IPS-NIHi7 (cell line): ENCODE measurements around the gene SPEF1.

ENCODE experiments used
- DNase-seq: peaks from one replicate; pipeline ENCODE4 v3.0.0; 2012; ENCODE audit warnings: mixed read lengths; ENCODE audit errors: extremely low spot score

The SPEF1 gene

DNA sequence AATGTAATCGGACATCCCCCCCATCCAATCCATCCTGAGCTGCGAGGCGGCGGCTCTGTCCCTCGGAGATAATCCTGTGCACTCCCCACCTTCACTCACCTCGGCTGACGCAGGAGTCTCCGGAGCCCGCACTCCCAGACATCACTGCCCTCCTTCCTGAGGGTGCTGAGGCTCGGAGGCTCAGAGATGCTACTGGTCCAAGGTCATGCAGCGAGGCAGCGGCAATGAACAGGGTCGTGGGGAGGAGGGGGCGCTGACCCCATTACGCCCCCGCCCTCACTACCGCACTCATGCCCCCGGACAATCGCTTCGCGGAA lies 14.2 kb downstream of the SPEF1 start:
- no peak for DNase-seq

DNA sequence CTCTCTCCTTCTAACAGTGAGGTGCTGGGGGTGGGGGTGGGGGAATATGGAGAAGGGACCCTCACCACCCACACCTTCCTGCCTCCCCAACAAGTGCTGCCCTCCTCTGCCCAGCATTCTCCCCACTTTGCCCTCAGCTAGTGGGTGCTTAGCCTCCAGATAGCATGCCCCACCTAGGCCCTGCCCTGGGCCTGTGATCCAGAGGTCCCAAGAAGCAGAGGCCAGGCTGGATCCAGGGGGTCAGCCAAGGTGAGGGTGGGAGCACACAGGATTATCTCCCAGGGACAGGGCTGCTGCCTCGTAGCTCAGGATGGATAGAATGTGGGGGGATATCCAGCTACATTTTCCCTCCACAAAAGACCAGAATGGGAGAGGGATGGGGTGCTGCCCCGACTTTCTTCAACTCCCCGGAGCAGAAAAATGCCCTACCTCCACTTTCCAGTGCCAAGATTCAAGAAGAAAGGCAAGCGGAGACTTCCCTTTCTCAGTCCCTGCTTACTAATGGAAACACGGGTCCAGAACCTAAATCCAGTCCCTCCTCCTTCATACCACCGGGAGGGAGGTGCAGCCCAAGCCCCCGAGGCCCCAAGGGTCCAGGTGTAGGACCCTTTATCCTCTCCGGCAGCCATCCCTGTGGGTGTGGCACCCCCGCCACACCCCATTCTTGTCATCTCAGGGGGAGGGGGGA lies 14.7 kb downstream of the SPEF1 start:
- no peak for DNase-seq

DNA sequence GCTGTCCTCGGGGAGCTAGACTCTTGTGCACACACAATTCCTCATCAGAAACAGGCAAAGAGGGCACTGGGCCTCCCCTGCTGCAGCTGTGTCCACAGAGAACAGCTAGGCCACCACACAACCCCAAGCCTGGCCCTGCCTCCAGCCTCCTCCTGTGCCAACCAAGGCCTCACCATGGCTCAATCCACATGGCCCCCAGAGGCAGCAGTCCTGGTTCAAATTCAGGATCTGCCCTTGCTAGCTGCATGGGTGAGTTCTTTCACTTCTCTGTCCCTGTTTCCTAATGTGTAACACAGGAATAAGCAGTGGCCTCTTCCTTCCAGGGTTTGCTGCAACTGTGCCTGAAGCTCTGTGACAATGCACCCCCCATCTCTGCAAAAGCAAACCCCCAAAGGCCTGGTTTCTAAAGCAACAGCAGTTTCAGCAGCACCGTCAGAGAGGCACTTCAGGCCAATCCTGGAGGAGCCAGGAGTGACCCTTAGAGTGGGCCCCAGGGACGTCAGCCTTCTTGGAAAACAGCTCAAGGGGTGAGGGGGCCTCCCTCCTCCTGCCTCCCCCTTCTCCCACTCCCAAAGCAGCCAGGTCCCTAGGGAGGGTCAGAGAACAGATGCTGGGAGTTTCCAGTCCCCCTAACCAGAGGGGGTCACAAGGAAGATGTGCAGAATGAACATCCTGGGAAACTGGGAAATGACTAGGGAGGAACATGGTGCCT lies 15.9 kb downstream of the SPEF1 start:
- DNase-seq = no peak

DNA sequence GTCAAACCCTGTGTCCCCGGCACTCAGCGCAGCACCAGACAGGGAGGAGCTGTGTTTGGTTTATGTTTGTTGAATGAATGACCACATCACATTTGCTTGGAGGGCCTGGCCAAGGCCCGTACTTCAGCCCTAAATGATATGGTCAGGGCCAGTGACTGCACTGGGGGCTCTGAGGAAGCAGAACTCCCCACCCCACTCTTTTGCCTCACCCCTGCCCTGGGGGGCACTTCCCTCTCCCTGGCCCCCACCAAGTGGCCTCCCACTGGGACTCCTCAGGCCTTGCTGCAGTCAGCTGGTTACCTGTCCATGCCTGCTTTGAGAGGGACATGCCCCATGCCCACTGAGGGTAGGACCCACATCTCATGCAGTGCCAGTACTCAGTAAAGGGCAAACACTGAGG lies 16.6 kb downstream of the SPEF1 start:
- no peak for DNase-seq

DNA sequence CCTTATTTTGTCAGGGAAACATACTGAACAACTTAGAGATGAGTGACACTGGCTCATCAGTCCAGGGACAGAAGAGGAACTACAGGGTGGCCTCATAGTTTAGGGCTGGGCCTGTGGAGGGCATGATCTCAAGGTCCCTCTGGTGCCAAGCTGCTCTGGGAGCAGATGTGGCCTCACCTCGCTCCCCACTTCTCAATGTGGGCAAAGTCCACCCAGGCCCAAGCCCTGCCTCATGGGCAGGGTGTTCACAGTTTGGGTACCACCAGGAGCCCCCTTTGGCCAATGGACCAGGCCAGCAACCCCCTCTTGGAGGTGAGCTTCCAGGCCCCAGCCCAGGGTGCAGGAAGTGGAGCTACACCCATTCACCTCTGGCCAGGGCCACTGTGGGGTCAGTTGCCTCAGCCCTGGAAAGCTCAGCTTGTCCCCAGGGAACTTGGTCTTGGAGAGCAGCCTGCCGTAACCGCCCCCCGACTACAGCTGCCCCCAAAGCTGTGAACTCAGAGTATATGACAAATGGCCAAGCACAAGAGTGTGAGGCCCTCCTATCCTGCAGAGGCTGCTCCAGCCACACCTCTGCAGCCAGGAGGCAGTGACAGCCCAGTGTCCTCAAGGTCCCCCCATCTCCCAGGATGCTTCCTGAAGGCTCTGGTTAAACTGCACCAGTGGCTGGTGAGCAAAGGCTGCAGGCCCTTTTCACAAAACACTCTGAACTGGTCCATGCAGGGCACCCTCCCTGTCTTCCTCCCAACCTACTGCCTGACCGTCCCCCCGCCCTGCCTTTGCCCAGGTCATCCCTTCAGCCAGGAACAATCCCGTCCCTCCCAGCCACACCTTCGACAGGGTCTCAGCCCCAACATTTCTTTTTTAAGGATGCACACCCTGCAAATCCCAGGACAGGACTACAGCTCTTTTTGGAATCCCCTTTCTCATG lies 17.3 kb downstream of the SPEF1 start:
- DNase-seq = no peak

DNA sequence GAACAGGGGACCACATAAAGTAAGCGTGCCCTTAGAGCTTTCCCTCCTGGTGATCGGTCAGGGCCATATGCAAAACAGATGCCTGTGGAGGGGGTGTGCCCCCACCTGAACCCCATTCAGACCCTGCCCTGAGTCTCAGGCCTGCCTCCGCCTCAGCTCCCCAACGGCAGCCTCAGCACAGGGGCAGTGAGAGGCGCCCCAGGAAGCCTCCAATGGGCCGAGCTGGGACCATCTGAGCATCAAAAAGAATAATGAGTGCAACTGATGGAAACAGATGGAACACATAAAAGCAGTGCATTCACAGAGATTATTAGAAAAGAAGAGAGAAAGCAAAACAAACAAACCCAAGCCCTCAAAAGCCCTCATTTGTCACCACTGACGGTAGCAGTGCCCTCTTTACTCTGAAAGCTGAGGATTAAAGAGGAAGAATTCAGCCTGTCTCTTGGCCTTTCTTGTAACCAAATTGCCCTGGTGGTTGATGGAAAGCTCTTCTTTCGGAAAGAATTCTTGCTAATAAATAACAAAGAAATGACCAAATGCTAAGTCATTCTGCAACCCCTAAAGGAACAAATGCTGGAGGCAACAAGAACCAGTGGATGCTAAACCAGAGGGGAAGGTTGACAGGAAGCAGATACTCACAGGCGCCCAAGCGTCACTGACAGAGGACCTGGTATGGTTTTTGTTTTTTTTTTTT lies 20.4 kb downstream of the SPEF1 start:
- DNase-seq = no peak

DNA sequence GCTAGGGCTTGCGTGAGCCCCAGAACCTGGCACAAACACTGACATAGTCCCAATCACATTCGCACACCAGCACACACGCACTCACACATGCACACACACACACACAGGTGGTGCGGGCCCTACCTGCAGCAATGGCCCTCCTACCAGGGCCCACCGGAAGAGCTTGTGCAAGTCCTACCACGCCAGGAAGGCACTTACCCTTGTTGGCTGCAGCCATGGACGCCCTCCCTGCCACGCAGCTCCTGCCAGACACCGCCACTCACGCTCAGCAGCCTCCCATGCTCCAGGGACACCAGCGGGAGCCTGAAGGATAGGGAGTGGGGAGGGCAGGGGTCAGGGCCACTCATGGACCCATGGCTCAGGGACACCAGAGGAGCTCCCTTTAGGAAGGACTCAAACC lies 21.4 kb downstream of the SPEF1 start:
- DNase-seq = no peak

DNA sequence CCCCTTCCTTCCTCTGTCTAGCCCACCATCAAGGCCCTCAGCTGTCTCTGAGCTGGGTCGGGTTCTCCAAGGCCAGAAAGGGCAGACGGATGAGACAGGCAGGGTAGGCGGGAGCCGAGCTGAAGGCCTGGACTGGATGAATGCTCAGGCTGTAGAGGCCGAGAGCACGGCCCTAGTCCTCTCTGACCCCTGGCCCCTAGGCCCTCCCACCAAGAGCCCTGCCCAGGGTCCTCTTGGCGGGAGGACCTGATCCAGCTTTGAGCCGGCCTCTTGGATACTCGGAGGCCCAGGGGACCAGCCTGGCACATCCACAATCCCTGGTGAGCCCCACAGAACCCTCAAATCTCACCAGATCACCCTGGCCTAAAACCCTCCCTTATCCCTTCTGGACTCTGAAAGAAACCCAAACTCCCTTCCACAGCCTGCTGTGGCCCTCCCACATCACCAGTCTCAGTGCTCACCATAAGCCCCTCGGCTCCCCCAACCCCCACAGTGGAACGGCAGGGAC lies 21.9 kb downstream of the SPEF1 start:
- DNase-seq = no peak

DNA sequence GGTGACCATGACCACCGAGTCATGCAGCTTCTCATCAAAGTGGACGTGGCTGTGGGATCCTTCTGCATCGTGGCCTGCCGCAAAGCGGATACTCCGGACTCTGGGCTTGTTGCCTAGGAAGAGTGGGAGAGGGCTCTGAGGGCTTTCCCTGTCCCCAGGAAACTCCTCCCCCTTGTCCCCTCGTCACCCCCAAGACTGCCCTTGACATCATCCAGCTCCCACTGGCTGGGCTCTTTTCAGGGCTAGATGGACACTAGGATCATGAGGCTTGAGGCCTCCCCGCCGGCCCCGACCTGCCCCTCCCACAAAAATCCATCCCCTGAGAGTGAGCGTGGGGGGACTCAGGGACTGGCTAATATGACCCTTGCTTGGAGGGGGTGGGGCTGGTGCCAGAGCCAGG lies 22.7 kb downstream of the SPEF1 start:
- no peak for DNase-seq

DNA sequence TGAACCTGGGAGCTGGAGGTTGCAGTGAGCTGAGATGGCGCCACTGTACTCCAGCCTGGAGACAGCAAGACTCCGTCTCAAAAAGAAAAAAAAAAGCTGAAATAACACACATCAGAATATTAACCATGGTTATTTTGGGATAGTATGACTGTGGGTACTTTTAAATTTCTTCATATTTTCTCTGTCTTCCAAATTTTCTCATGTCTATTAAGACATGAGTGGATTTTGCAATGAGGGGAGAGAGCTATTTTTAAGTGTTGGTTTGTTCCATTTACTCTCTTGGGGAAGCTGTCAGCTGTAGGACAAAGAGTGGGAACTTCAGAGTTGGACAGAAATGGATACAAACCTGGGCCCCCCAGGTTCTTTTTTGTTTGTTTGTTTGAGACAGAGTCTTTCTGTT lies 24.0 kb downstream of the SPEF1 start:
- no peak for DNase-seq

DNA sequence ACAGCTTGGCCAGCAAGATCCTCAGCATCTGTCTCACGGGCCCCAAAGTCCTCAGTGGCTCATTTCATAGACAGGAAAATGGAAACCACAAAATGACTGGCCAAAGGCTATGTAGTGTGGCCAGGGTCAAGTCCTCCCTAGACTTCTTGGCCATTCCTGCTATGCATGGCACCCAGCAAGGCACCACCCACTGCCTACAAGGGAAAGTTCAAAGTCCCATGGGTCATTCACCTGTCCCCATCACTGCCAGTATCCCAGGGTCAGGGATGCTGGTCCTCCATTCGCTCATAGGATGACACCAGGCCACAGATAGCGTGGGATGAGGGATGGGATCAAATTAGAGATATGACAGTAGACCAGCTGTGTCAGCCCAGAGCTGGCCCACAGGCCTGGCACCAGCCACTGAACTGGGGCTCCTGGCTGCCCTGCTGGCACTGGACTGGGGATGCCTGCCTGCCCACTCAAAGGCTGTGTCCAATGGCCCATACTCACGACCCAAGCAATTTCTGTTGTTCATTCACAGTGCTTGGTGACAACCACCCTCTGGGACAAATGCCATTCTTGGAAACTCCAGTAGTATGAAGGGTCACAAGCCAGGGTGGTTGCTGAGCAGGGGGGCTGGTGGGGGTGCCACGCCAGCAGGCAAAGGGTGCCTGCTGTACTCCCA lies 25.3 kb downstream of the SPEF1 start:
- DNase-seq = no peak

DNA sequence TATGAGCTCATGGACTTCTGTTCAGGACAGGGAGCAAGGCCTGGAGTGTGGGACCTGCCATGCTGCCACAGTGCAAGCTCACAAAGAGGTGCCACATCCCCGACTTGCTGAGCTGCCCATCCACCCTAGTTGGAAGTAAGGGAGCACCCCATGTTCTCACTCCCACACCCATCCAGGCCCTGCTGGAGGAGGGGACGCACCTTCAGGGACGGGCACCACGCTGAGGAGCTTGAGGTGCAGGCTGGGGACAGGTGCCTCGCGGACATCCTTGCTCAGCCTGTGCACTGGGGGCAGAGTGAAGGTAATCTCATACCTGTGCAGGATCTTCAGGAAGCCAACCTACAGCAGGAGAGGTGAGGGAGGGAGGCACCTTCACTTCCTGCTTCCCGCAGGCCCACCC lies 26.0 kb downstream of the SPEF1 start:
- DNase-seq = no peak

DNA sequence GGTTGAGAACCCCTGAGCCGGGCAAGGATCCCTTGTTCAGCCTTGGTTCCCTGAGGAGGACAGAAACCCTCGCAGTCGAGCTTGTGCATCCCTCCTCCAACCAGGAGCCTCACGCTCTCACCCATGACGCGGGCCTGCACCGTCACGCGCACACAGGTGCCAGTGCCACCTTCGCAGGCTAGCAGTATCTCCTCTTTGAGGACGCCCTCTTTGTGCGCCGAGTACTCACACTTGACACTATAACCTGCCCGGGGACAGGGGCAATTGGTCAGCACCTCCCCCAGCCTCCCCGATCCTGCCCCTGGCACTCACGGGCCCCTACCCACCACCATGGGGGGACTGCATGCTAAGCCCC lies 27.0 kb downstream of the SPEF1 start:
- DNase-seq = no peak

DNA sequence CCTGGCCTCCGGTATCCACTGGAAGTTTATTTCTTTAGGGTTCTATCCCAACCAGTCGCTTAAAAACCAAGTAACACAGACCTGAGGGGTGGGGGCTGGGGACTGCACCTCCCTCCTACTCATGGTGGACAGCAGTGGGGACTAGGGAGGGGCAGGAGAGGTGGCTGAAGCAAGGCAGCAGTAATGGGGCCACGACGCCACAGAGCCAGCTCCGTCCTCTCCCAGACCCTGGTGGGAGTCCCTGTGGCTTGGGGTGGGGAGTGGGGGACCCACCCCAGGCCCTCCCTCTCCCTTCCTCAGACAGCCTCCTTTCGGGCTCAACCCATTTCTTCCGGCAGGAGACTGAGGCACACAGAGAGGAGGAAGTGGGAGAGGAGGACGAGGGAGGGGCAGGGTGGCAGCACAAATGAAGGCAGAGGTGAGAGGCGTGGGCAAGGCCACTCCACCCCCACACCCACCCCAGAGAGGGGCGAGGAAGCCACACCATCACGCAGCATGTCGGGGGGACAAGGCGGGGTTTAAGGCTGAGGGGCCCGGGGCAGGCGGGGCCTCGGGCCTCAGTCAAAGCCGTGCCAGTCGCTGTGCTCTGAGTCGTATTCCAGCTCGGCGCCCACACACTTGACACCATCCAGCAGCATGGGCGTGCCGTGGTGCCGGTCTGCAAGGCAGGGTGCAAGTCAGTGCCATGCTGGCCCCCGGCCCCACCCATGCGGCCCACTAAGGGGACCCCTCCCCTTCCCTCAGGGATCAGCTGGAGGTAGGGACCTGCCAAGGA lies 27.6 kb downstream of the SPEF1 start:
- no peak for DNase-seq

DNA sequence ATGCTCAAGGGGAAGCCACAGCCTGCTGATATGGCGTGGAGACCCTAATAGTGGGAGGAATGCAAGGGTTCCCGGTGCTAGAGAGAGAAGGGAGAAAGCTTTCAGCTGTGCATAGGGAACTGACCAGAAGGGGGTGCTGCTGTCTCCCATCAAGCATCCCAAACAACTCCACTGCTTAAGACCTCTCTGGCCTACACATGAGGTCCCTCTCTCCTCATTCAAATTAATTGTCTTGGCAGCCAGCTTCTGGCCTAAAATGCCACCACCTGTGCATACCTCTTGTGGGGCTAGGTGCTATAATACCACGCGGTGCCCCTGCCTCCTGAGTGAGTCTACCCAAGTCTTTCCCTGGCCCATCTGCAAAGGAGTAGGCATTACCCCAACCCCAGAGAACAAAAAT lies 28.1 kb downstream of the SPEF1 start:
- DNase-seq = peak; percentile 85

DNA sequence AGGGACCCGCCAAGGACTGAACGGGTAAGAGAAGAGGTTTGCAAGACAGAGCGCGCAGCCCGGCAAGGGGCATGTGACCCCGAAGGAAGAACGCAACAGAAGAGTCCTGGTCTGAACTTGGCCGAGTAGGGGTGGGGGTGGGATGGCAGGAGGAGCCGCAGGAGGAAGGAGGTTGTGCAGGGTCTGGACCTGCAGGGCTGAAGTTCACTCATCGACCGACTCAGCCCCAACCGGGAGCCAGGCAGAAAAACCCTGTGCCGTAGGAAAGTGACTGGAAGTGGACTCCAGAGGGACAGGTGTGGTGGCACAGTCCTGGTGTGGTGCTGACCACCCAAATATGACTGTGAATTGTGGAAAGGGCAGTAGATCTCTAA lies 28.9 kb downstream of the SPEF1 start:
- no peak for DNase-seq

DNA sequence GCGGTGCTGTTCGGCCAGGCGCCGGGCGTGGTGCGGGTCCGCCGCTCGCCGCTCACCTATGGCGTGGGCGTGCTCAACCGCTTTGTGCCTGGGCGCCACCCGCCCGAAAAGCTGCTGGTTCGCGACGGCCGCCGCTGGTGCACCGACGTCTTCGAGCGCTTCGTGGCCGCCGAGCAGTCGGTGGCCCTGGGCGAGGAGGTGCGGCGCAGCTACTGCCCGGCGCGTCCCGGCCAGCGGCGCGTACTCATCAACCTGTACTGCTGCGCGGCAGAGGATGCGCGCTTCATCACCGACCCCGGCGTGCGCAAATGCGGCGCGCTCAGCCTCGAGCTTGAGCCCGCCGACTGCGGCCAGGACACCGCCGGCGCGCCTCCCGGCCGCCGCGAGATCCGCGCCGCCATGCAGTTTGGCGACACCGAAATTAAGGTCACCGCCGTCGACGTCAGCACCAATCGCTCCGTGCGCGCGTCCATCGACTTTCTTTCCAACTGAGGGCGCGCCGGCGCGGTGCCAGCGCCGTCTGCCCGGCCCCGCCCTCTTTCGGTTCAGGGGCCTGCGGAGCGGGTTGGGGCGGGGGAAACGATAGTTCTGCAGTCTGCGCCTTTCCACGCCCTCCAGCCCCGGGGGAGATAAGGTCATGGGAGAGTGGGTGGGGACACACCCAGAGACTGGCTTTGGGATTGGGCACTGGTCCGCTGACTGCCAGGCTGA lies 29.4 kb downstream of the SPEF1 start:
- DNase-seq = peak; percentile 65

DNA sequence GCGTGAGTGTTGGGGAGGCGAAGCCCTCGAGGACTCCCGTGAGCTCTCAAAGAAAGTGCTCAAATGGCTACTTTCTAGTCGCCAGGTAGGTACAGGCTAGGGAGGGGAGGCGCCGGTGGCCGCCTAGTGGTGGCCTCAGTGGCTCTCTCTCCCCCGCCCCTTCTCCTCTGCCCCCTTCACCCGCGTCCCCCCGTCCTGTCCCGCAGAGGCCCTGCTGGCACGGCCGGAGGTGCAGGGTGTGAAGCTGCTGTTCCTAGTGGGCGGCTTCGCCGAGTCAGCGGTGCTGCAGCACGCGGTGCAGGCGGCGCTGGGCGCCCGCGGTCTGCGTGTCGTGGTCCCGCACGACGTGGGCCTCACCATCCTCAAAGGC lies 30.0 kb downstream of the SPEF1 start:
- DNase-seq = peak; percentile 51

DNA sequence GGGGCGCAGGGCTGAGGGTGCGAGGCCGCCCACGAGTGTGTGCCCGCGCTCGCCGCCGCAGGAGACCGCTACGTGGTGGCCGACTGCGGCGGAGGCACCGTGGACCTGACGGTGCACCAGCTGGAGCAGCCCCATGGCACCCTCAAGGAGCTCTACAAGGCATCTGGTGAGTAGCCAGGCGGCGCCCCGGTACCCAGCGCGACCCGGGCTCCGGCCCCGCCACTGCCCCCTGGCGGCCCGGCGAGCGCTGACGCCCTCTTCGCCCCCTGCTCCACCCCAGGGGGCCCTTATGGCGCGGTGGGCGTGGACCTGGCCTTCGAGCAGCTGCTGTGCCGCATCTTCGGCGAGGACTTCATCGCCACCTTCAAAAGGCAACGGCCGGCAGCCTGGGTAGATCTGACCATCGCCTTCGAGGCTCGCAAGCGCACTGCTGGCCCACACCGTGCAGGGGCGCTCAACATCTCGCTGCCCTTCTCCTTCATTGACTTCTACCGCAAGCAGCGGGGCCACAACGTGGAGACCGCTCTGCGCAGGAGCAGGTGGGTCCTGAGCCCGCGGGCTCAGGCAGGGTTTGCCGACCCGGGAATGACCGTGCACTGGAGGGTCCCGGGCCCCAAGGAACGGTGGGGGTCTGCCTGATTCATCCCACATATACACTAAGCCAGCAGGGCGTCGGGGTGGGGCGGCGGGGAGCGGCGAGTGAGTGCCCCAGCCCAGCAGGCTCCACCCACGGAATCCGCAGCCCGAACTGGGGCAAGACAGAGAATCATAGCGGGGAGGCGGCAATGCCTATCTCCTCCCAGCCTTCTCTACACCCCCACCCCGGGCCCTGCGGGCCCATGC lies 31.3 kb downstream of the SPEF1 start:
- peak; percentile 85 for DNase-seq
